ENCODE results near the gene TANC1. TPM values are rescaled to one million over a fixed set of nuclear protein-coding genes. Genes with fewer than 3 reads are reported as not detected.
A peak's percentile ranks its signal among the peaks of the same experiment; 100 is the strongest.

Gene TANC1
- total RNA-seq, 1 donor from 2014 or later, result 18.5 TPM

DNA sequence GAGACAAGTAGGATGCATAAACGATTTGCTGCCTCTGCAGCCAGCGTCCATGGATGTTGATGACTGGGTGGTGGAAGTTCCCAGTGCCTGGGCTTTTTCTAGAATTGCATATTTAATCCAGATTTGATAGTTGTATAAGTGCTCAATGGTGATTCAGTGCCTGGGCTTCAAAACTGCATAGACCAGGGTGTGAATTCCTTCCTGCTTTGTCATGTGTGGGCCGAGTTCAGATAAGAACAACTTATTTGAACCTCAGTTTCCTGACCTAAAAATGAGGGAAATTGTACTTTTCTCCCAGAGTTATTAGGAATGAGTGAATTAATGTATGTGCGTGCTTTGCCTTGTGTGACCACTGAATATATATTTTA is 163.5 kb downstream of the TANC1 start:
- Histone ChIP-seq H3K27me3 (ENCODE audit: control insufficient read depth, insufficient read depth, low read length) (no peaks in the 10 kb centered on the region), H3K4me3 (ENCODE audit: low read depth, low read length) (no peak overlapping the region), H3K36me3 (ENCODE audit: control insufficient read depth, insufficient read depth, low read length) (no peaks in the 10 kb centered on the region)
- DNase-seq (ENCODE audit: low read depth), result peak; percentile 63
- TF ChIP-seq, protein P1, sequence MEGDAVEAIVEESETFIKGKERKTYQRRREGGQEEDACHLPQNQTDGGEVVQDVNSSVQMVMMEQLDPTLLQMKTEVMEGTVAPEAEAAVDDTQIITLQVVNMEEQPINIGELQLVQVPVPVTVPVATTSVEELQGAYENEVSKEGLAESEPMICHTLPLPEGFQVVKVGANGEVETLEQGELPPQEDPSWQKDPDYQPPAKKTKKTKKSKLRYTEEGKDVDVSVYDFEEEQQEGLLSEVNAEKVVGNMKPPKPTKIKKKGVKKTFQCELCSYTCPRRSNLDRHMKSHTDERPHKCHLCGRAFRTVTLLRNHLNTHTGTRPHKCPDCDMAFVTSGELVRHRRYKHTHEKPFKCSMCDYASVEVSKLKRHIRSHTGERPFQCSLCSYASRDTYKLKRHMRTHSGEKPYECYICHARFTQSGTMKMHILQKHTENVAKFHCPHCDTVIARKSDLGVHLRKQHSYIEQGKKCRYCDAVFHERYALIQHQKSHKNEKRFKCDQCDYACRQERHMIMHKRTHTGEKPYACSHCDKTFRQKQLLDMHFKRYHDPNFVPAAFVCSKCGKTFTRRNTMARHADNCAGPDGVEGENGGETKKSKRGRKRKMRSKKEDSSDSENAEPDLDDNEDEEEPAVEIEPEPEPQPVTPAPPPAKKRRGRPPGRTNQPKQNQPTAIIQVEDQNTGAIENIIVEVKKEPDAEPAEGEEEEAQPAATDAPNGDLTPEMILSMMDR (IDR thresholded peaks at IDR 0.05; ENCODE audit: insufficient read depth, low read length, poor library complexity, severe bottlenecking), result no peak

DNA sequence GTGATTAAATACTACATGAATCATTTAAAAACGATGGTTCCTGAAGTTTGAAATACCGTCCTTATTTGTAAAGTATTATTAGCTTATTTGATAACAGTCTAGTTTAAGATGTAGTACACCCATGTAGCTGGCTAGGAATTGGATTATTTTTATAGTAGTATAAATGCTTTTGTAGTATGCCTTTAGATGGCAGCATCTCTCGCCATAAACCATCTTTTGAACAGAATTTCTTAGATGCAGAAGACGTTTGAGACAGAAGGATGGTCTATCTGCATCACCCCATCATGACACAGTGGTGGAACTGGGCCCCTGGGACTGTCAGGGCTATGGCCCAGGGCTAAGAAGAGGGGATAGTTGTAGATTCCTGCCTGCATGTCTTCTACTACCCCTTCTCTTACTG is 165.4 kb downstream of the TANC1 start:
- TF ChIP-seq, protein P1 (IDR thresholded peaks at IDR 0.05; ENCODE audit: insufficient read depth, low read length, poor library complexity, severe bottlenecking), result no peak
- DNase-seq (ENCODE audit: low read depth), result no peak
- Histone ChIP-seq H3K4me3 (ENCODE audit: low read depth, low read length) (no peak overlapping the region), H3K36me3 (ENCODE audit: control insufficient read depth, insufficient read depth, low read length) (no peaks in the 10 kb centered on the region), H3K27me3 (ENCODE audit: control insufficient read depth, insufficient read depth, low read length) (no peaks in the 10 kb centered on the region)

GRCh38 chr2:159134979-159135378 is 166.5 kb downstream of the TANC1 start:
- Histone ChIP-seq H3K27me3 (ENCODE audit: control insufficient read depth, insufficient read depth, low read length) (no peaks in the 10 kb centered on the region), H3K36me3 (ENCODE audit: control insufficient read depth, insufficient read depth, low read length) (no peaks in the 10 kb centered on the region), H3K4me3 (ENCODE audit: low read depth, low read length) (no peak overlapping the region)
- TF ChIP-seq, protein P1 (IDR thresholded peaks at IDR 0.05; ENCODE audit: insufficient read depth, low read length, poor library complexity, severe bottlenecking), result no peak
- DNase-seq (ENCODE audit: low read depth), result no peak

DNA sequence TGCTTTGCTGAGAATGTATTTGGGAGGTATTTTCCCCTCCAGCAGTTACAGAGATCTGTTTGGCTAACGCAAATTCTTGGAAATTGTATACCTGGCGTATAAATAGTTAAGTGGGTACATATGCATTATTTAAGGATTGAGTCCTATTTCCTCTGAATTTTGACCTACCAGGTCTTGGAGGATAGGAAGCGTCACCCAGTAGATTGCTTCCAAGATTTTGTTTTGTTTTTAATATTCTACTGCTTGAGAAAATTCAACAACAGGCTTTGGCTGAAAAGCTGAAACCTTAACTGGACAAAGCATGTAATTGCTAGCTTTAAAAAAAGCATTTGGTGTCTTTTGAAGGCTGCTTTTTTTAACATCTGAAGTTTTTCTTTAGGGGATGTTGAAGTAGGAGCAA is 168.0 kb downstream of the TANC1 start:
- Histone ChIP-seq H3K27me3 (ENCODE audit: control insufficient read depth, insufficient read depth, low read length) (no peaks in the 10 kb centered on the region), H3K36me3 (ENCODE audit: control insufficient read depth, insufficient read depth, low read length) (no peaks in the 10 kb centered on the region), H3K4me3 (ENCODE audit: low read depth, low read length) (no peak overlapping the region)
- DNase-seq (ENCODE audit: low read depth), result no peak
- TF ChIP-seq, protein P1 (IDR thresholded peaks at IDR 0.05; ENCODE audit: insufficient read depth, low read length, poor library complexity, severe bottlenecking), result no peak

- H3K36me3 ChIP-seq (ENCODE audit: control insufficient read depth, insufficient read depth, low read length), result no peaks in the 10 kb centered on the region
- H3K27me3 ChIP-seq (ENCODE audit: control insufficient read depth, insufficient read depth, low read length), result no peaks in the 10 kb centered on the region
- DNase-seq (ENCODE audit: low read depth), result no peak
- H3K4me3 ChIP-seq (ENCODE audit: low read depth, low read length), result no peak overlapping the region
- TF ChIP-seq, protein P1 (IDR thresholded peaks at IDR 0.05; ENCODE audit: insufficient read depth, low read length, poor library complexity, severe bottlenecking), result no peak
Observed at GRCh38 chr2:159137511-159138241, 169.2 kb downstream of the TANC1 start.

GRCh38 chr2:159138642-159139182 is 170.3 kb downstream of the TANC1 start:
- H3K4me3 ChIP-seq (ENCODE audit: low read depth, low read length), result no peak overlapping the region
- TF ChIP-seq, protein P1 (IDR thresholded peaks at IDR 0.05; ENCODE audit: insufficient read depth, low read length, poor library complexity, severe bottlenecking), result no peak
- DNase-seq (ENCODE audit: low read depth), result no peak
- no peaks in the 10 kb centered on the region for H3K36me3 ChIP-seq (ENCODE audit: control insufficient read depth, insufficient read depth, low read length)
- H3K27me3 ChIP-seq (ENCODE audit: control insufficient read depth, insufficient read depth, low read length), result no peaks in the 10 kb centered on the region
